Ammon's horn (tissue), 1 donor: Measurements from ENCODE around the gene TMTC1.
"Not testable (repeated sequence)": the region's sequence is repeated elsewhere in the genome, so short reads cannot be mapped to it uniquely, and the experiment has no call there.

Source experiments
- DNase-seq: peaks from one replicate; pipeline ENCODE4 v3.0.0-alpha.2; 2016; ENCODE audit warnings: low spot score

Gene TMTC1

GRCh38 chr12:29569132-29569757 lies 214.5 kb downstream of the TMTC1 start:
- no peak for DNase-seq

DNA sequence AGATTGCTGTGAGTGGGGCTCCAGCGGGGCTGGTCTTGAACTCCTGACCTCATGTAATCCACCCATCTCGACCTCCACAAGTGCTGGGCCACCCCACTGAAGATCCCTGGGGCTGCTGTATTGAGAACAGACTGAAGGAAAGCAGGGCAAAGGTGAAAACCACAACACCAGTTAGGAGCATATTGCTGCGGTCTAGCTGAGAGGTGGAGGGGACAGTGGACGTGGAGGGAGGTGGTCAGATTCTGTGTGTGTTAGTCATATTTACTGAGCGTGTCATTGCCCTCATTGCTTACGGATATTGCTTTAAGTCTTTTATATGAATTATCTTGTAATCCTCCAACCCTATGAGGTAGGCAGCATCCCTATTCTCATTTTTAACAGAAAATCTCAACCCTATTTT lies 217.3 kb downstream of the TMTC1 start:
- DNase-seq, result no peak

- DNase-seq, result no peak
Observed at GRCh38 chr12:29565727-29566126, 218.0 kb downstream of the TMTC1 start.

DNA sequence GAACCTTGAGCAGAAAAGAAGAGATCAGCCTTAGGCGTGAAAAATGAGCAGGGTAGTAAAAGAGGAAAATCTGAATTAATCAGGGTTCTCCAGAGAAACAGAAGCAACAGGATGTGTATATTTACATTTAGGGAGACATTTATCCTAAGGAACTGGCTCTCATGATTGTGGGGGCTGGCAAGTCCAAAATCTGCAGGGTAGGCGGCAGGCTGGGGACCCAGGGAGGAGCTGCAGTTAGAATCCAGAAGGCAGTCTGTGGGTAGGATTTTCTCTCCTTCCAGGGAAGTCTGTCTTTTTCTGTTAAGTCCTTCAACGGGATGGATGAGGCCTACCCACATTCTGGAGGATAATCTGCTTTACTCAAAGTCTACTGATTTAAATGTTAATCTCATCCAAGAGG lies 218.8 kb downstream of the TMTC1 start:
- no peak for DNase-seq

- DNase-seq, result no peak
Observed at GRCh38 chr12:29563636-29564035, 220.1 kb downstream of the TMTC1 start.

DNA sequence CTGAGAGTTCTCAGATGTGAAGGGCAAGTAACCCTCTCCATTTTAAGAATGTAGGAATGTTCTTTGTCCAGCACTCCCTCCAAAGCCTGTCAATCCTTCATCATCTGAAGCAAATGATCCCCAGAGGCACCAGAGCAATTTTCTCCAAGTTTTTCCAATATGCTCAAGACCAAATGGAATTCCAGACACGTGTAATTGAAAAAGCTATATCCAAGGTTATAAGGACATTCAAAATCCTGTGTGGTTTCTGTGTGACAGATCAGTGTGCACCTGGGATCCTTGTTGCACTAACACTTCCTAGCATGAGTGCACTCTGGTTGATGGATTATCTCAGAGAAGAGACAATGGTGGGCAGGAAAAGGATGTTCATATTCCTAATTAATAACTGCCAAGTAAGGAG lies 220.7 kb downstream of the TMTC1 start:
- DNase-seq, result no peak

DNA sequence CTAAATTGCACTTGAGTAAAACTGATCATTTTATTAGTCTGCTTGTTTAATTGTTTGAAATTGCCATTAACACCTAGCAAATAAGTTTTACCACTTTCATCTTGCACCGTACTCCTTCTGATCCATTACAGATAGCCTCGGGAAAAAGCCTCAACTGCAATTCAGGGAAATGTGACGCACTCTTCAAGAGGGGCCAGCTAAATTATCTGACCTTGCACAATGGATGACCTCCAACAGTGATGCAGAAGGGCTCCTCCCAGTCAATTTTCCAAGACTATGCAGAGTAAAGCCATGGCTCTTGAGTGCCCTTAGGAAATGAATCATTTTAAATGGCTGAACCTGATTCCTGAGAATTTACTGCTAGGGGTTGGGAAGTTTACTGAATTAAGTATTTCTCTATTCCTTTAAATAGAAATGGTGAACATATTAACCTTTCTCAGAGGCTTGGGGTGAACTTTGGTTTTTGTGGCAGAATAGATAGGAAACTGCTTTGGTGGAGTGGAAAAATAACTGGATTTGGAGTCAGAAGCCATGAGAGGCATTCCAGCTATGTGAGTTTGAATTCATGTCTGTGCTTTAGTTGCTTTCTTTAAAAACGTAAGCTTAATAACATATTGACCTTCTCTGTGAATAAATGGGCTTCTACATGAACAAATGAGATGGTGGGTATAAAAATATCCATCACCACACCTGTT lies 221.5 kb downstream of the TMTC1 start:
- no peak for DNase-seq

DNA sequence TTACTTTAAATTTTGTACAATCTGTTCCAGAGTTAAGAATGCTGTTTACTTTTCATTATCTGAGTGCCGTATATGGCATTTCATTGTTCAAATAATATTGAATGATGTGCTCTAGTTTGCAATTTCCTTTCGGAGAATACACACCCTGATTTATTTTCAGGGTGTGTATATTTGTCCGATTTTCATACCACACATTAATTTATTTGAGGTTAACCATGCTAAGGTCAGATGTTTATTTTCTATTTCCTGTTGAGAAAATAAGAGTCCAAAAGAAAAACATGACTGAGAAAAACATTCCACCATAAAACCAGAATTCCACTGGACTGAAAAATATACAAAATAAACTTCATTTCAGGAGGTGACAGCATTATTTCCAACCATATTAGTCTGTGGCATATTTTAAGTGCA lies 222.1 kb downstream of the TMTC1 start:
- DNase-seq, result no peak

DNA sequence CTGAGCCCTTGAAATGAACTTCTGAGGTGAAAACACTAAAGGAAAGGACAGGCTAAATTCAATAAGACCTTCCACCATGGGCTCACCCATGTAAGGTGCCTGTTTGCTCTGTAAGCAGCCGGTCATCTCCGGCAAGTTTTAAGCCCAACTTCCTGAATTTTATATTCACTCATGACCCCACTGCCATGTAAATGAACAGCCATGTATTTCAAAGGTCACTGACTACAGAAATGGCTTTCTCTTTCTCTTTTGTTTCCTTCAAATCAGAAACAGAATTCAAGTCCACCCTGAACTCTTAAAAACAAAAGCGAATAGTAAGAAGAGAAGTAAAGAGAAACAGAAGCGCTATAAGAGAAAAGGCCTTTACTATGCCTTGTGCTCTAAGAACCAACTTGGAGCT lies 224.5 kb downstream of the TMTC1 start:
- DNase-seq, result no peak

DNA sequence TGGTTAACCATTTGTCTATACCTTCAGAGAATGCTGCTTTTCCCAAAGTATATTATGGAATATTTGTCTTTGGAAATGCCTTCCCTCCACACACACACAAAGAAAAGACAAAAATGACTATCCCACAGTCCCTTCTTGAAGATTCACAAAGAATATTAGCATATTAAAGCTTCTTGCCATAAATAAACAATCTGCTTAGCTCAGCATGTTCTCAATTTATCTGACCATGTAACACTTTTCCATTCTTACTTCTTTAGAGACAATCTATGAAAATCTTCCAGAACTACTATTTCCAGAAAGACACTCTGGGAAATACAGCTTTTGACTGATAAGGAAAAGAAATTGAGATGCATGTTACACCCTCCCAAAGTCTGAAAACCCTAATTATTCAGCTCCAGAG lies 227.4 kb downstream of the TMTC1 start:
- no peak for DNase-seq

- DNase-seq, result not testable (repeated sequence)
Observed at GRCh38 chr12:29555451-29555850, 228.3 kb downstream of the TMTC1 start.

DNA sequence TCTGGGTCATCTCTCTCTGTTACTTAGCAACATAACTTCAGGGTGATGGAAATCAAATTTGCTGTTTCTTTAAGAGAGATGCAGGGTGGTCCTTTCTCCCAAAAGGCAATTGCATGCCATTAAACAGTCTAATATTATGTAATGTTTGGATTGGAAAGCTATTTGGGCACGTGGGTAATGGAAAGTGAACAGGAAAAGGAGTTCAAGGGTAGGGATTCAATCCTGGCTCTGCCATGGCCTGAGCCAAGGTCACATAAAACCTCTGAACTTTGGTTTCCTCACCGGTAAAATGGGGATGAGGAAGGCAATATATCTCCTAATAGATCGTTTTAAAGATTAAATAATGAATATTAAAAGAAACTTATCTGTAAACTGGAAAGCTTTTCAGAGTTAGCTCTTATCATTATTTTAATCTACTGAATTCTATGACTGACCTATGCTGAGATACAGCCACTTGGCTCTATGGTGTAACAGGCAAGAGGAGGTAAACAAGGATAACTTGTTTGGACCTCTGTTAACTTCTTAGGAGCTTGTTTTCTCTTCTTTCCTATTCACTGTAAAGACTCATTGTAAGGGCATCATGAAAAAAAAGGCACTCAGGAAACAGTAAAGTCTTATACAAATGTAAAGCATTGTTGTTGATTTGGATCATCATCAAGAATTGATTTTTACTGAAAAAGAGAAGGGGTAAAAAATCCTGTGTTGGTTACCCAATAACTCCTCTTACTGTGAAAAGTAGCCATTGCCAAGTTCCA lies 230.6 kb downstream of the TMTC1 start:
- DNase-seq, result no peak

GRCh38 chr12:29552324-29552927 lies 231.3 kb downstream of the TMTC1 start:
- peak; percentile 77 for DNase-seq

- DNase-seq, result no peak
Observed at GRCh38 chr12:29551812-29552211, 231.9 kb downstream of the TMTC1 start.

GRCh38 chr12:29547864-29548263 lies 235.9 kb downstream of the TMTC1 start:
- DNase-seq, result no peak

GRCh38 chr12:29547151-29547632 lies 236.6 kb downstream of the TMTC1 start:
- no peak for DNase-seq

DNA sequence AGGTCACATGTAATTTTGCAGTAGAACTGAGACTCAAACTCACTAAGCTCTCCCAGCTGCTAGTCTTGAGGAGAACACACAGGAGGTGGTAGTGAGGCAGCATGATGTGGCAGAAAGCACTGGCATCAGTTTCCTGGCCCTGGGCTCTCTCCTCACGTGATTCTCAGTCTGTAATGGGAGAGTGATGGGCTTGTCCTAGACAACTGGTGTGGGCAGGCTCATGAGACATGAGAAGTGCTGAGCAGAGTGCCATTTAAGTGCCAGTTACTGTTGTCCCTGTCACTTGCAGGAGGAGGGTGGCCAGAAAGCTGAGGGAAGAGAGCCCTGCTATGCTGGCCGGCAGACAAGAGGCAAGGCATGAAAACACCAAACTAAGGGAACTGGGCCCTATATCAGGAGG lies 237.7 kb downstream of the TMTC1 start:
- DNase-seq, result no peak

GRCh38 chr12:29545102-29545467 lies 238.7 kb downstream of the TMTC1 start:
- no peak for DNase-seq

GRCh38 chr12:29544428-29545101 lies 239.2 kb downstream of the TMTC1 start:
- DNase-seq, result no peak

GRCh38 chr12:29543036-29543435 lies 240.7 kb downstream of the TMTC1 start:
- DNase-seq, result no peak

DNA sequence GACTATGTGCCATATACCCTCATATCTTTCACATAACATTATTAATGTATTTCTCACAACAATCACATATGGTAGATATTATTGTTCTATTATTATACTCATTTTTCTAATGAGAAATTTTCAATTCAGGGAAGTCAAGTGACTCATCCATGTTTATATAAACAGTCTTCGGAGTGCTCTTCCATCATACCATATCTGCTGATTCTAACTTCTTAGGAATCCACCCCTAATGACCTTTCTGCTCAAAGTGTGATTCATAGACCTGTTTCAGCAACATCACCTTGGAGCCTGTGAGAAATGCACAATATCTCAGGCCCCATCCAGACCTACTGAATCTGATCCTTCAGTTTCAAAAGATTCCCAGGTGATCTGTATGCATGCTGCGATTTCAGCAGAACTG lies 246.4 kb downstream of the TMTC1 start:
- DNase-seq, result no peak

DNA sequence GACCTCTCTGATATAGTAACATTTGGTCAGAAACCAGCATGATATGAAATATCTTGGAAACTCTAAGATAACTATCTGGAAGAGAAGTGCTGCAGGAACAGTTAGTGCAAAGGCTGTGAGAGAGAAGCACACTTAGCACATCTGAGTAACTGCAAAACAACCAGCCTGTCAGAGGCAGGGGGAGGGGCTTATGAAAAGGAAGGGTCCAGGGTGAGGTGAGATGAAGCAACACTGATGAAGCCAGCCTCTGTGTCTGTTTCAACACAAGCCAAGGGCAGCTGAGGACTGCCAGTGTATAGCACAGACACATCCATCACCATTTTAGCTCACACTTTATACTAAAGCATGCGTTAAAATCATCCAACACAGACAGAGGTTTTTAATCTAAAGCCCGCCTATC lies 248.8 kb downstream of the TMTC1 start:
- DNase-seq, result no peak
